Activated T-helper 1 cell treated with anti-CD3 and anti-CD28 coated beads, Interleukin-12 subunit alpha, Interleukin-12 subunit beta, Interleukin-2, Interleukin-4 antibody, amounts not matched to agents 30 ng/mL and 10 ng/mL and 1 ng/mL, durations not matched to agents 14 hours and 24 hours and 36 hours (primary cell): ENCODE results near the gene PI16. TPM values are rescaled to one million over a fixed set of nuclear protein-coding genes. Genes with fewer than 3 reads are reported as not detected.

Experiments used
- DNase-seq: peaks from one replicate; pipeline ENCODE4 v3.0.0; 2021; ENCODE audit warnings: low spot score
- H3K27ac Mint-ChIP-seq: one replicate; pipeline ENCODE4 v1.8.0; 2021; ENCODE audit warnings: mild to moderate bottlenecking, mixed read lengths
- H3K27me3 Mint-ChIP-seq: one replicate; pipeline ENCODE4 v1.8.0; 2022; ENCODE audit warnings: mild to moderate bottlenecking, moderate library complexity, mixed read lengths; ENCODE audit not compliant: insufficient read depth
- H3K36me3 Mint-ChIP-seq: one replicate; pipeline ENCODE4 v1.8.0; 2021; ENCODE audit warnings: low read depth, mixed read lengths
- H3K4me1 Mint-ChIP-seq: one replicate; pipeline ENCODE4 v1.8.0; 2021; ENCODE audit warnings: low read depth, mixed read lengths
- H3K4me3 Mint-ChIP-seq: one replicate; pipeline ENCODE4 v1.8.0; 2021; ENCODE audit warnings: mild to moderate bottlenecking, moderate library complexity, mixed read lengths
- H3K9me3 Mint-ChIP-seq: one replicate; pipeline ENCODE4 v1.8.0; 2021; ENCODE audit warnings: mixed read lengths
- intact Hi-C: fragments of 100-400 bp; cut with micrococcal nuclease; formaldehyde crosslinking; loops from one replicate; pipeline ENCODE4 v1.15.1; 2024
- total RNA-seq: library from RNA; stranded (reverse); gene quantifications from 2 replicates; pipeline ENCODE4 v1.2.3, GENCODE V29; 2022

The PI16 gene
- total RNA-seq, 1 donor from 2014 or later: not detected

DNA sequence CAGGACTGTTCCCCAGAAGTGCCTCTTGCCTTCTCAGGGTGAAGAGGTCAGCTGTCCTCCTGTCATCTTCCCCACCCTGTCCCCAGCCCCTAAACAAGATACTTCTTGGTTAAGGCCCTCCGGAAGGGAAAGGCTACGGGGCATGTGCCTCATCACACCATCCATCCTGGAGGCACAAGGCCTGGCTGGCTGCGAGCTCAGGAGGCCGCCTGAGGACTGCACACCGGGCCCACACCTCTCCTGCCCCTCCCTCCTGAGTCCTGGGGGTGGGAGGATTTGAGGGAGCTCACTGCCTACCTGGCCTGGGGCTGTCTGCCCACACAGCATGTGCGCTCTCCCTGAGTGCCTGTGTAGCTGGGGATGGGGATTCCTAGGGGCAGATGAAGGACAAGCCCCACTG is 9.8 kb downstream of the PI16 start:
- intact Hi-C loops: no loop called here
- Mint-ChIP-seq H3K9me3 (no peaks in the 10 kb centered on the region), H3K36me3 (peaks cover 20% of the 10 kb centered on the region), H3K27me3 (no peaks in the 10 kb centered on the region), H3K4me1 (peaks cover 38% of the 10 kb centered on the region), H3K4me3 (no peak overlapping the region), H3K27ac (no peak overlapping the region)
- DNase-seq: no peak

DNA sequence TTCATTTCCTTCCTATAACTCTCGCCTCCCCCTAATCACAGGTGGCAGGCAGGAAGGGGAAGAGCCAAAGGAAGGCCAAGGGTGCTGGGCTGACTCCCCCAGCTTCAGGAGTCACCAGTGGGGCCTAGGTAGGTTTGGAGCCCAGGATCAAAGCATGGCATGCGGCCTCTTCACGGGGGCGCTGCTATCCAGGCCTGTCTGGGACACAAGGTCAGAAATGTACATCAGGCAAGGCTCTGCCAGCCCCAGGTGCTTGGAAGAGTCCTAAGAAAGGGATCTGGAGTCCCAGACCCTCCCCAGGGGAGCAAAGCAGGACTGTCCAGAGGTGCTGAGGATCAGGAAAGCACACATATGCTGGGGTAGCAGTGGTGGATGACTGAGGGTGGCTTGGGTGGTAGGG is 10.4 kb downstream of the PI16 start:
- Mint-ChIP-seq H3K27ac (no peak overlapping the region), H3K4me1 (peaks cover 37% of the 10 kb centered on the region), H3K27me3 (no peaks in the 10 kb centered on the region), H3K36me3 (peaks cover 25% of the 10 kb centered on the region), H3K4me3 (no peak overlapping the region), H3K9me3 (no peaks in the 10 kb centered on the region)
- no peak for DNase-seq
- intact Hi-C loops: no loop called here

DNA sequence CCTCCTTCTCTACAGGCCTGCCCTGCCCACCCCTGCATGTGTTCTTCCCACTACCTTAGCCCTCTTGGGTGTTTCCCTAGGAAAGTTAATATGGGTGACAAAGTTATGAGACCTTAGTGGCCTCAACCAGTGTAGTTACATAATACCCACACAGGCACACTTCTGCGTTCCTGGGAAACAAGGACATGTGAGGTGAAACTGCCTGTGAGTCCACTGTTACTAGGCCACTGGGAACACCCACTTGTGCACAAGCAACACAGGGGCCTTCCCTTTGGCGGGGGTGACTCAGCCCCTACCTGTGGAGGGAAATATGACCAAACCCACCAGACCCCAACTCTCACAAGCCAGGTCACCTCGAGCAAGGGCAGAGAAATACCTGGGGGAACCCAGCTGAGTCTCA is 12.8 kb downstream of the PI16 start:
- H3K4me1 Mint-ChIP-seq: peaks cover 22% of the 10 kb centered on the region
- H3K27ac Mint-ChIP-seq: no peak overlapping the region
- no peaks in the 10 kb centered on the region for H3K9me3 Mint-ChIP-seq
- H3K27me3 Mint-ChIP-seq: no peaks in the 10 kb centered on the region
- intact Hi-C loops: no loop called here
- H3K4me3 Mint-ChIP-seq: no peak overlapping the region
- peaks cover 35% of the 10 kb centered on the region for H3K36me3 Mint-ChIP-seq
- DNase-seq: no peak

DNA sequence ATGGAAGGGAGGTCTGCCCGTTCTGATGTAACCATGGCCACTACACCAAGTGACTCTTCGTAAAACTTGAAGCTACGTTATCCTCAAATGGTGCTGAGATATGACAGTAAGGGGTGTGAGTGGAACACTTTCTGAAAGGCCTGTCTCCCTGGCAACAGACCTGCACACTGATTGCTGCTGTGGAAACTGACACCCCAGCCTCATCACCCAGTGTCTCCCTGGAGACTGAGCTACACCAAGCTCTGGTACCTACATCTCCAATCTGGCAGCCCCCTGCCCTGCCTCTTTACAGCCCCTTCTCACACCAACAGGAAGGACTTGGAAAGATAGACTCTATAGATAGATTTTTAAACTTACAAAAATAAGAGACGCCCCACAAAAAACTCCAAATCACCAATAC is 13.2 kb downstream of the PI16 start:
- no peaks in the 10 kb centered on the region for H3K27me3 Mint-ChIP-seq
- no peaks in the 10 kb centered on the region for H3K9me3 Mint-ChIP-seq
- no peak overlapping the region for H3K4me3 Mint-ChIP-seq
- intact Hi-C loops: no loop called here
- DNase-seq: no peak
- H3K4me1 Mint-ChIP-seq: peaks cover 20% of the 10 kb centered on the region
- peak overlapping the region; percentile 34 for H3K27ac Mint-ChIP-seq
- H3K36me3 Mint-ChIP-seq: peaks cover 40% of the 10 kb centered on the region

DNA sequence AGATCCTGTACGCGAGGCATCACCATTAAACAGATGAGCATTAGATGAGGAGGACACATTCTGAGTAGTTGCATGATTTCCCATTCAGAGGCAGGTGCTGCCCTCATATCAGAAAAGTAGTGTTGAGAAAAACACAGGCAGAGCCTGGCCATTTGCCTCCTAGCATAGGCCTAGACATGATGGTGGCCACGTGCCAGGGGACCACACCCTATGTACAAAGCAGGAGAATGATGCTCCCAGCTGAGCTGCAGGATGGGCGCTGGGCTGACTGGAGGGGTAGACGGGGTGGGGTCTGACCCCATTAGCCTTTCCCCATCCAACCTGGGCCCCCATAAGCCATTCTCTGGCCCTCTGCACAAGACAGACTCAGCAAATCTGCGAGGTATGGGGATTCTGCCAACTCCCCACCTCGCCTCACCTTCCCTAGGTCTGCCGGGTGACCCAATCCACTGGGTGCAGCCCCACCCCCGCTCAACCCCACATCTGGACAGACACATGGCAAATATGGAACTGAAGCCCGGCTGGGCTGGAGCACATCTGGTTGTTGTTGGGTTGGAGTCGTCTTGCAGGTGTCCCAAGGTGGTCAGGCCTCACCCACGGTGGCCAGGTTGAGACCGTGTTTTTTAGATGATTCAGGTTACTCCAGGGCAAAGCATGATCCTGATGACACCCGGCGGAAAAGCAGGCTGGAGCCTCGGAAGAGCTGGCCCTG is 13.9 kb downstream of the PI16 start:
- no peaks in the 10 kb centered on the region for H3K27me3 Mint-ChIP-seq
- no peak overlapping the region for H3K4me3 Mint-ChIP-seq
- peaks cover 13% of the 10 kb centered on the region for H3K4me1 Mint-ChIP-seq
- DNase-seq: no peak
- no peak overlapping the region for H3K27ac Mint-ChIP-seq
- H3K9me3 Mint-ChIP-seq: no peaks in the 10 kb centered on the region
- peaks cover 44% of the 10 kb centered on the region for H3K36me3 Mint-ChIP-seq
- intact Hi-C loops: no loop called here

DNA sequence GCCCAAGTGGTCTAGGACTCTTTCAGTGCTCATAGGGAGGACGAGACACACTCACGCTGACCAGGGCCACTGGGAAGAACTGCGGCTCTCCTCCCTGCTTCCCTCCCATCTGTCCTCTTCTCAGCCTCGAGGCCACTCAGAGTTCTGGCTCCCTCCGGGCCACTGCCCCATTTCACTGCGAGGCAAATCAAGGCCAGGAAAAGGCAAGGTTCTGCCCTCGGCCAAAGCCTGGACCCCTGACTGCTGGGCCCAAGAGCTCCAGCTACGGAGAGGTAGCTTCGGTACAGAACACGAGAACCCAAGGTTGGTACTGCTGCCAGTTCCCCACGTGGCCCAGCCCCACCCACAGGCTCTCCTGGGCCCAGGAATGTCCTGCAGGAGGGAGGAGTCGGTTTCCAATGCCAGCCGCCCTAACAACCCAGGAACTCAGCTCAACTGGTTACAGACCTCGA is 14.7 kb downstream of the PI16 start:
- intact Hi-C loops: no loop called here
- no peak for DNase-seq
- no peak overlapping the region for H3K27ac Mint-ChIP-seq
- no peaks in the 10 kb centered on the region for H3K27me3 Mint-ChIP-seq
- H3K4me3 Mint-ChIP-seq: no peak overlapping the region
- H3K4me1 Mint-ChIP-seq: peaks cover 7% of the 10 kb centered on the region
- H3K9me3 Mint-ChIP-seq: no peaks in the 10 kb centered on the region
- peaks cover 47% of the 10 kb centered on the region for H3K36me3 Mint-ChIP-seq

DNA sequence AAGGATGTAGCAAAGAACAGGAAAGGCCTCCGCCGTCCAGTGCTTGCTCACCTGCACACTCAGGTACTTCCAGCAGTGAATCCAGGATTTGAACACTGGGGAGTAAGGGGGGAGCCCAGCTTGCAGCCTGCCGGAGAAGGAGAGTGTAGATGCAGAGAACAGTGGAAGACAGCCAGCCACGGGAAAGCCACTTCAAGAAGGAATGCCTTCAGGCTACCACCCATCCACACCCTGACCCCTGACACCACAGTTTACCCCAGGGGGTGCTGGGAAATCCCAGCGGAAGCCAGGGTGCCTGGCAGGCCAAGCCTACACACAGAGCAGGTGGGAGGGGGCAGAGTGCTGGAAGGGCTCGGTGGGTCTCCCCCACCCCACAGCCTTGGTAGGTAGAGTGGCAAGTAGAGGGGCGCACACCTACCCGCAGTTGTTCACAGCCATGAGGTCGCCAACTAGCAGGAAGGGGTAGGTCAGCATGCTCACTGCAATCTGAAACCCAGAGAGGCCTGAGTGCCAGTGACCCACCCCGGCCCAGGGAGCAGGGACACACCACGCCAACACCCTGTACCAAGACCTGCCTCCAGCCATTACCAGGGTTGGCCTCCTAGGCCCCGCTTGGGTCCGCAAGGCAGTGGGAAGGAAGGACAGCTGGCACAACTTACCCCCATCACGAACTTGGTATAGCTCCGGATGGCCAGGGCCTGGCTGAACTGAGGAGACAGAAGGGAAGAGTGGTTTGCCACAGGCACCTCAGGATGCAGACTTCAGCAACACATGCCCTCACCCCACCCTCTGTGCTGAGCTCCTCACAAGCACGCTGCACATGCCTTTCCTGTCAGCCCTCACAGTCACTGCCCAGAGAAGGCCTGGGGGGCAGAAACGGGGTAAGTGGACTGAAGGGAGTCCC is 15.7 kb downstream of the PI16 start:
- DNase-seq: no peak
- Mint-ChIP-seq H3K27me3 (no peaks in the 10 kb centered on the region), H3K36me3 (peaks cover 49% of the 10 kb centered on the region), H3K4me1 (no peaks in the 10 kb centered on the region), H3K9me3 (no peaks in the 10 kb centered on the region), H3K27ac (no peak overlapping the region), H3K4me3 (no peak overlapping the region)
- intact Hi-C loops: no loop called here

DNA sequence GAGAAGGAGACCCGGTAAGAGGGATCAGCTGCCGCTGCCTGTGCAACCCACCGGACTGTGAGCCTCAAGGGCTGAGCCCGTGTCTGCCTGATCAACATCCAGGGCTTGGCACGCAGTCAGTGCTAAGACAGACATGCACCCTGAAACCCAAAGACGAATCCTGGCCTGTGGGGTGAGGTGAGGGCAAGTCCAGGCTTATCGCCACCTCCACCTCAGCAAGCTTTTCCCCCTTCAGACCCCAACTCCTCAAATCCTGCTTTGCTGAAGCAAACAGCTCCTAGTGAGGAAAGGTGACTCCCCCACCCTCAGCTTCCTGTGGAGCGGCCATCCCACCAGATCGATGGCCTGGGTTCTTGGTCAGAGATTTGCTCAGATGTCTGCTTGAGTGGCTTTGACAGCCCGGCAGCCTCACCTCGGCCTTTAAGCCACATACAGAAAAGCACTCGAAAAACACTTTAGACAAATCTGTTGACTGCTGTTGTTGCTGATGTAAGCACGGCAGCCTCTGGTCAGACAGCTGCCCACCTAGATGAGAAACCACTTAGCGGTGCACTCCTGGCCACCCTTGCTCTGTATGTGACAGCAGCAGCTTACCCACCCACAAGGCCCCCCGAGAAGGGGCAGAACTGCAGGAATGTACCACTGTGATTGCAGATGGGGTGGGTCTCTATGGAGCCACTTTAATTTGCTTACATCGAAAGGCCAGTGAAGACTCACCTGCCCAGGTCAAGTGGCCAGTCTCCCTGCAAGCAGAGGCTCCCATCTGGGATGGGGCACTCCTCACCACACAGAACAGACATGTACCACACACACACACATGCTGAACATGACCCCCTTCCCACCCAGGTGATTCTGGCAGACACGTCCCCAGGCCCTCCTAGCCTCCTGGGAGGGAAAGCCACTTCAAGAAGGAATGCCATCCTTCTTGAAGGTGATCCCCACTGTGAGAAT is 16.6 kb downstream of the PI16 start:
- intact Hi-C loops: no loop called here
- H3K4me1 Mint-ChIP-seq: no peaks in the 10 kb centered on the region
- no peaks in the 10 kb centered on the region for H3K27me3 Mint-ChIP-seq
- H3K9me3 Mint-ChIP-seq: no peaks in the 10 kb centered on the region
- H3K27ac Mint-ChIP-seq: peak overlapping the region; percentile 34
- no peak overlapping the region for H3K4me3 Mint-ChIP-seq
- DNase-seq: no peak
- peaks cover 52% of the 10 kb centered on the region for H3K36me3 Mint-ChIP-seq

DNA sequence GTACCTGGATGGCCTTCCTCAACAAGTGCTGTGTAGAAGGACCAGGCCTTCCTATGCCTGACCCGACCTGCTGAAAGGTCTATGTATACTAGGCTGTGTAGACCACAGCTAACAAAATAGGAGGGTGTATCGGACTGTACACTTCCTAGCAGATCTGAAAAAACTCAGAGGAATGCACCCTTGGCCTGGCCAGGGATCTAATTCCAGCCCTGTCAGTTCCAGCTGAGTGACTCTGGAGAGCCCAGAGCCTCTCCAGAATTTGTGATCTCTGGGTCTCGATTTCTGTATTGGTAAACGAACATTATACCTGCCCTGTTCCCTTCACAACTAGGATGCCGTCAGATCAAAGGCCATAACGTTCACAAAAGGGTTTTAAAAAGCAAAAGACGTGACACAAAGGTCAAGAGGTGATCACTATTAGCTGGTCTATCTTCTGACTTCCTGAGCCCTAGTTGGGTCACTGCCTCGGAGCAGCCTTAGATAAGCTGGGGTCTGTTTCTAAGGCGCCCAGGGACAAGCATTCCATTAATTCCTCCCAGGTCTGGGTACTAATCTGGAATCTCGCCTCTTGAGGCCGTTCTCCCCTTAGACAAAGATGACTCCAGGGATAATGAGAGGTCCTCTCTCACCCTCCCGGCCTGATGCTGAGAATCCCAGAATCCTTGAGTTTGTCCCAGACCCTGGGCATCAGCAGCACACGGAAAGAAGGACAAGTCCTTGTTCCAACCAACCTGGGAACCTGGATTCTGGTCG is 17.6 kb downstream of the PI16 start:
- Mint-ChIP-seq H3K4me3 (no peak overlapping the region), H3K27me3 (no peaks in the 10 kb centered on the region), H3K9me3 (no peaks in the 10 kb centered on the region), H3K36me3 (peaks cover 52% of the 10 kb centered on the region), H3K27ac (peak overlapping the region; percentile 34), H3K4me1 (no peaks in the 10 kb centered on the region)
- intact Hi-C loops: no loop called here
- no peak for DNase-seq

DNA sequence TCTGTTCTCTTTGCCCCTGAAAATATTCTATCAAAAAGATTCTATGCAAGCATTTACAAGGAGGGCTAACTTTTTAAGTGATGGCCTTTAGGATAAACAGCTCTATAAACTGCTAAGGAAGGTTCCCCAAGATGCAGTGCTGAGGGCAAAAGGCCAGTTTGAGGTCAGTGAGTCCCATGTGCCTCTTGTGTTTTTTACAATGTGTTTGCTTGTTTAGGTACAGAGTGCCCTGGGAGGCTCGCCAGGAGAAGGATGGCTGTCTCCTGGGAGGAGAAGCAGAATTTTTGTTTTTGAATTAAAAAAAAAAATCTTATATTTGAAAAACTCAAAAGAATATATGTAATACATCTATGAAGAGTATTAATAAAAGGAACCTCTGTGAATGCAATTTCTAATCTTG is 18.7 kb downstream of the PI16 start:
- Mint-ChIP-seq H3K27ac (no peak overlapping the region), H3K36me3 (peaks cover 55% of the 10 kb centered on the region), H3K4me1 (no peaks in the 10 kb centered on the region), H3K27me3 (no peaks in the 10 kb centered on the region), H3K4me3 (no peak overlapping the region), H3K9me3 (no peaks in the 10 kb centered on the region)
- intact Hi-C loops: no loop called here
- no peak for DNase-seq

DNA sequence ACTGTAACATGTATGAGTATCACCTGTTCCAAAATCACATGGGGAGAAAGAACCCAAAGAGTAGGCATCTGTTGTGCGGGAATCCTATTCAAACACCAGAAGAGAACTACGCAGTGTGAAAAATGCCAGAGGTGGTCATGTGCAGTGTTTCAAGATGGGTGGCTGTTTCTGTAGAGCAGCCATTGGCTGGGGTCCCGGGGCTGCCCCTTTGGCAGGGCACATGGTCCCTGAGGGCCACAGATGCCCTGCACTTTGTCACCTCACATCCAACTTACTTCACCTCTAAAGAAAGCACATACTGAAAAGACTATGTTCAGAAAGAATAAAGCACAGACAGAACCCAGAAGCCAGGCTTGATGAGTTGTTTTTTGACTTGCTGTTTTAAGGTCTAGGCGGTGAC is 19.1 kb downstream of the PI16 start:
- Mint-ChIP-seq H3K4me1 (no peaks in the 10 kb centered on the region), H3K36me3 (peaks cover 52% of the 10 kb centered on the region), H3K9me3 (no peaks in the 10 kb centered on the region), H3K4me3 (no peak overlapping the region), H3K27me3 (no peaks in the 10 kb centered on the region), H3K27ac (no peak overlapping the region)
- no peak for DNase-seq
- intact Hi-C loops: no loop called here
